Measurements from ENCODE around the gene C17orf67. TPM values are rescaled to one million over a fixed set of nuclear protein-coding genes. Genes with fewer than 3 reads are reported as not detected.
A peak's percentile ranks its signal among the peaks of the same experiment; 100 is the strongest.

C17orf67 gene
- total and polyA plus RNA-seq, 2 of the 13 experiments (the other 11 are each of a cell fraction or from before 2014, with no cell fraction given) = 0.41 to 0.86 TPM

GRCh38 chr17:56834380-56835263, 902 bp upstream of the C17orf67 start (continued):
- TF ChIP-seq CREB3 (CRISPR knock-in tag; IDR thresholded peaks at IDR 0.05) (peak; percentile 72; the same call in 1 of the 2 replicates), PCBP1 (IDR thresholded peaks at IDR 0.05; ENCODE audit: borderline replicate concordance, low read depth, low read length) (0 out of 2 replicates have a peak, but pooled peaks have one; percentile 41), REXO4 (CRISPR knock-in tag; IDR thresholded peaks at IDR 0.05; ENCODE audit: borderline replicate concordance) (0 out of 2 replicates have a peak, but pooled peaks have one; percentile 2), BORCS8-MEF2B (CRISPR knock-in tag; IDR thresholded peaks at IDR 0.05) (0 out of 2 replicates have a peak, but pooled peaks have one; percentile 13), TERF1 (CRISPR knock-in tag; IDR thresholded peaks at IDR 0.05) (peak; percentile 10; the same call in 1 of the 2 replicates), ZNF383 (CRISPR knock-in tag; IDR thresholded peaks at IDR 0.05; ENCODE audit: borderline replicate concordance) (no peak), BCL3 (CRISPR knock-in tag; IDR thresholded peaks at IDR 0.05) (no peak; the same call in 1 of the 2 replicates), ZNF800 (CRISPR knock-in tag; IDR thresholded peaks at IDR 0.05) (peak; percentile 92; the same call in 1 of the 2 replicates), TCF12 (IDR thresholded peaks at IDR 0.05) (no peak), TCF12 (CRISPR knock-in tag; IDR thresholded peaks at IDR 0.05) (peak; percentile 15; the same call in 1 of the 2 replicates), ARHGAP35 (CRISPR knock-in tag; IDR thresholded peaks at IDR 0.05; ENCODE audit: borderline replicate concordance) (peak; percentile 73; the same call in 1 of the 2 replicates), REL (CRISPR knock-in tag; conservative IDR thresholded peaks at IDR 0.05) (peak; percentile 49; the same call in 1 of the 2 replicates), ZNF143 (CRISPR knock-in tag; IDR thresholded peaks at IDR 0.05) (peak; percentile 20; the same call in 1 of the 2 replicates), FLYWCH1 (CRISPR knock-in tag; IDR thresholded peaks at IDR 0.05) (0 out of 2 replicates have a peak, but pooled peaks have one; percentile 56), PRDM4 (CRISPR knock-in tag; IDR thresholded peaks at IDR 0.05; ENCODE audit: borderline replicate concordance) (no peak), BRCA1 (CRISPR knock-in tag; IDR thresholded peaks at IDR 0.05) (0 out of 2 replicates have a peak, but pooled peaks have one; percentile 16), SAP130 (CRISPR knock-in tag; IDR thresholded peaks at IDR 0.05; ENCODE audit: low read depth) (peak; percentile 49), ZNF7 (CRISPR knock-in tag; IDR thresholded peaks at IDR 0.05) (no peak), NFIB (CRISPR knock-in tag; IDR thresholded peaks at IDR 0.05; ENCODE audit: borderline replicate concordance) (peak; percentile 41; the same call in 1 of the 2 replicates), FOXM1 (CRISPR knock-in tag; IDR thresholded peaks at IDR 0.05) (no peak; the same call in 1 of the 2 replicates)
